HL-60 (cell line): ENCODE data around the gene SLC39A12.

ENCODE experiments used
- DNase-seq, 2 experiments: peaks; one replicate each; pipeline ENCODE4 v3.0.0-alpha.2; 2010 to 2020; ENCODE audit warnings: low read depth in 1 of 2, low spot score in 1 of 2
- H3K27ac ChIP-seq: fragments of 250-450 bp; sonication (Bioruptor Pico); replicated peaks from 2 replicates; pipeline ENCODE4 v1.5.1; 2020; ENCODE audit warnings: mild to moderate bottlenecking, moderate library complexity
- H3K27me3 ChIP-seq: fragments of 250-450 bp; sonication (Bioruptor Pico); 2 replicates; pipeline ENCODE4 v1.5.1; 2021; ENCODE audit warnings: mild to moderate bottlenecking, moderate library complexity; ENCODE audit not compliant: insufficient read depth, poor library complexity, severe bottlenecking
- H3K4me3 ChIP-seq: replicated peaks from 2 replicates; pipeline ENCODE4 v1.5.1; 2011; ENCODE audit warnings: mild to moderate bottlenecking, control low read depth, low read length; ENCODE audit not compliant: insufficient read depth
- CTCF ChIP-seq: IDR thresholded peaks from one replicate; pipeline ENCODE4 v1.5.1; 2011; ENCODE audit warnings: low read length, control low read depth, inconsistent platforms; ENCODE audit not compliant: insufficient read depth
- GABPA ChIP-seq: IDR thresholded peaks from 2 replicates; pipeline ENCODE4 v1.6.1; 2012; ENCODE audit warnings: low read depth
- POLR2AphosphoS5 ChIP-seq: IDR thresholded peaks from 2 replicates; pipeline ENCODE4 v1.6.1; 2012; ENCODE audit warnings: low read depth
- REST ChIP-seq: IDR thresholded peaks from 2 replicates; pipeline ENCODE4 v1.6.1; 2012; ENCODE audit warnings: low read depth; ENCODE audit not compliant: insufficient replicate concordance
- SPI1 ChIP-seq: IDR thresholded peaks from 2 replicates; pipeline ENCODE4 v1.6.1; 2012; ENCODE audit warnings: low read depth, mild to moderate bottlenecking, borderline replicate concordance

Gene SLC39A12

GRCh38 chr10:17912754-17913153, 39.0 kb upstream of the SLC39A12 start:
- no peaks in the 10 kb centered on the region for H3K27me3 ChIP-seq
- no peak overlapping the region for H3K27ac ChIP-seq
- DNase-seq, result no peak
- no peak overlapping the region for H3K4me3 ChIP-seq
- TF ChIP-seq SPI1 (no peak), POLR2AphosphoS5 (no peak), REST (no peak), GABPA (no peak)

DNA sequence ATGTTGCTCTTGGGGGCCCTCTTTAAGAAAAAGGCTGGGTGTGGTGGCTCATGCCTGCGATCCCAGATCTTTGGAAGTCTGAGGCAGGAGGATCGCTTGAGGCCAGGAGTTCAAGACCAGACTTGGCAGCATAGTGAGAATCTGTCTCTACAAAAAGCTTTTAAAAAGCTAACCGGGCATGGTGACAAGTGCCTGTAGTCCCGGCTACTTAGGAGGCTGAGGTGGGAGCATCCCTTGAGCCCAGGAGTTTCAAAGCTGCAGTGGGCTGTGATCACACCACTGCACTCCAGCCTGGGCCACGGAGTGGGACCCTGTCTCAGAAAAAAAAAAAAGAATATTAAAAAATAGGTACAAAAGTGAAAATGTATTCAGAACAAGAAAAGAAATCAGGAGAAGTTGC, 38.1 kb upstream of the SLC39A12 start:
- H3K27me3 ChIP-seq, result no peaks in the 10 kb centered on the region
- TF ChIP-seq CTCF, result no peak
- TF ChIP-seq POLR2AphosphoS5, result no peak
- no peak for TF ChIP-seq SPI1
- no peak overlapping the region for H3K4me3 ChIP-seq
- H3K27ac ChIP-seq, result no peak overlapping the region
- no peak for DNase-seq

- Histone ChIP-seq H3K27ac (no peak overlapping the region), H3K27me3 (no peaks in the 10 kb centered on the region), H3K4me3 (no peak overlapping the region)
- no peak for DNase-seq
- TF ChIP-seq GABPA, result no peak
- TF ChIP-seq SPI1, result no peak
- no peak for TF ChIP-seq REST
- TF ChIP-seq CTCF, result no peak
- no peak for TF ChIP-seq POLR2AphosphoS5
Measured at GRCh38 chr10:17914169-17915045, 37.3 kb upstream of the SLC39A12 start.

DNA sequence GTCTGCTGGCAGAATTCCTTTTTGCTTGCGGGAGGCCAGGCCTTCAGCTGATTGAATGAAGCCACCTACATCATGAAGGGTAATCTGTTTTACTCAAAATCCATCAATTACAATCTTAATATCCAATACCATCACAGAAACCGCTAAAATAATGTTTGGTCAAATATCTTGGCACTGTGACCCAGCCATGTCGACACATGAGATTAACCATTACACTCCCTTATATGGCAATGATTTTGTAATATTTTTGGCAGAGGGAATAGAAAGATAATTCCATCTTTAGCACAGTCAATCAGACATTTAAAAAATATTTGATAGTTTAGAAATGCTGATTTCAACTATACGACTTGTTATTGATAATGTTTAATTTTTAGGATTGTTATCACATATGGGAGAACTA, 36.5 kb upstream of the SLC39A12 start:
- Histone ChIP-seq H3K27ac (no peak overlapping the region), H3K4me3 (no peak overlapping the region), H3K27me3 (no peaks in the 10 kb centered on the region)
- DNase-seq, result no peak
- TF ChIP-seq GABPA (no peak), REST (no peak), POLR2AphosphoS5 (no peak), SPI1 (no peak), CTCF (no peak)
